CD4-positive, alpha-beta T cell treated with Interleukin-4 for 4 hours (primary cell): ENCODE results near the gene B3GNT7.
"Not testable (repeated sequence)": the region's sequence is repeated elsewhere in the genome, so short reads cannot be mapped to it uniquely, and the experiment has no call there.

Source experiments
- DNase-seq: peaks from one replicate; pipeline ENCODE4 v3.0.0-alpha.2; 2020

The B3GNT7 gene

DNA sequence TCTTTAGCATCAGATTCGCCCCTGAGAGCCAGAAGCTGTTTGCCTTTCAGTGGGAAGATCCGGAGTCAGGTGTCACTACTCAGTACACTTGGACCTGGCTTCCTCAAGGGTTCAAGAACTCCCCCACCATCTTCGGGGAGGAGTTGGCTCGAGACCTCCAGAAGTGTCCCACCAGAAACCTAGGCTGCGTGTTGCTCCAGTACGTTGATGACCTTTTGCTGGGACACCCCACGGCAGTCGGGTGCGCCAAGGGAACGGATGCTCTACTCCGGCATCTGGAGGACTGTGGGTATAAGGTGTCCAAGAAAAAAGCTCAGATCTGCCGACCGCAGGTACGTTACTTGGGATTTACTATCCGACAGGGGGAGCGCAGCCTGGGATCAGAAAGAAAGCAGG is 8.7 kb downstream of the B3GNT7 start:
- DNase-seq = not testable (repeated sequence)

DNA sequence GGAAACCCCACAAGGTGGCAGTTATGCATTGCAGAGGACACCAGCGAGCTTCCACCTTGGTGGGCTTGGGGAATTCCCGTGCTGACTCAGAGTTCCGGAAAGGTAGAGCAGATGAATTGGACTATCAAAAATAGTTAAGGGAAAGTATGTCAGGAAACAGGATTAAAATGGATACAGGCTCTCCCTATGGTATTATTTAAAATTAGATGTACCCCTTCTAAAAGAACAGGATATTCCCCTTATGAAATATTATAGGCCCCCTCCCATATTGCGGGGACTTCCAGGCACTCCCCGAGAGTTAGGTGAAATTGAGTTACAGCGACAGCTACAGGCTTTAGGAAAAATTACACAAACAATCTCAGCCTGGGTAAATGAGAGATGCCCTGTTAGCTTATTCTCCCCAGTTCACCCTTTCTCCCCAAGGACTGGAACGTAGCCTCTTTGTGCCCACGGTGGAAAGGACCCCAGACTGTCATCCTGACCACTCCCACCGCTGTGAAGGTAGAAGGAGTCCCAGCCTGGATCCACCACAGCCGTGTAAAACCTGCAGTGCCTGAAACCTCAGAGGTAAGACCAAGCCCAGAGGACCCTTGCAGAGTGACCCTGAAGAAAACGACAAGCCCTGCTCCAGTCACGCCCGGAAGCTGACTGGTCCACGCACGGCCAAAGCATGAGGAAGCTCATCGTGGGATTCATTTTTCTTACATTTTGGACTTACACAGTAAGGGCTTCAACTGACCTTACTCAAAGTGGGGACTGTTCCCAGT is 10.3 kb downstream of the B3GNT7 start:
- DNase-seq = peak; percentile 66

DNA sequence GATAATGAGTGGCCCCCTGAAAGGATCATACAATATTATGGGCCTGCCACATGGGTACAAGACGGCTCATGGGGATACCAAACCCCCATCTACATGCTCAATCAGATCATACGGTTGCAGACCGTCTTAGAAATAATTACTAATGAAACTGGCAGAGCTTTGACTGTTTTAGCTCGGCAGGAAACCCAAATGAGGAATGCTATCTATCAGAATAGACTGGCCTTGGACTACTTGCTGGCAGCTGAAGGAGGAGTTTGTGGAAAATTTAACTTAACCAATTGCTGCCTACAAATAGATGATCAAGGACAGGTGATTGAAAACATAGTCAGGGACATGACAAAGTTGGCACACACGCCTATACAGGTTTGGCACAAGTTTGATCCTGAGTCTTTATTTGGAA is 12.2 kb downstream of the B3GNT7 start:
- not testable (repeated sequence) for DNase-seq

DNA sequence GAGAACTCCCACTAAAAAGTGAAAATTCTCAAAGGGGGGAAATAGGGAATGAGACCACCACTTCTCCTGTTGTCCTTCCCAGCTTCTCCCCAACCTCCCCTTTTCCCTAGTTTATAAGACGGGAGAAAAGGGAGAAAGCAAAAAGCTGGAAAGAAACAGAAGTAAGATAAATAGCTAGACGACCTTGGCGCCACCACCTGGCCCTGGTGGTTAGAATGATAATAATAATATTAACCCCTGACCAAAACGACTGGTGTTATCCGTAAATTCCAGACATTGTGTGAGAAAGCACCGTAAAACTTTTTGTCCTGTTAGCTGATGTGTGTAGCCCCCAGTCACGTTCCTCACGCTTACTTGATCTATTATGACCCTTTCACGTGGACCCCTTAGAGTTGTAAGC is 12.8 kb downstream of the B3GNT7 start:
- not testable (repeated sequence) for DNase-seq

DNA sequence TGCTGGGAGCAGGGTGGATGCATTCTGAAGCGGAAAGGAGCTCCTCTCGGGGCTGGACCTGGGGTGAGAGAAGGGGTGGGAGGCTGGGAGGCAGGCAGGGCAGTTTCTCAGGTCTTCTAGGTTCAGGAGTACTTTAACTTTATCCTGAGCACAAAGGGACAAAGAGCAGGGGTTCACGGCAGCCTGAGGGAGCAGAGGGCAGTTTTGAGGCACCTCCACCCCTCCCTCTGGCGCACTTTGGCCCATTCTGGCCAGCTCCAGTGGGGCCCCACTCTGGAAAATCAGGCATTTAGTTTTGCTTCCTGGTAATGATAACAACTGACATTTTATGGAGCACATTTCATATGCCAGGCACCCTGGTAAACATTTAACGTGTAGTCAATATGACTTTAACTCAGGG is 14.3 kb downstream of the B3GNT7 start:
- DNase-seq = no peak

DNA sequence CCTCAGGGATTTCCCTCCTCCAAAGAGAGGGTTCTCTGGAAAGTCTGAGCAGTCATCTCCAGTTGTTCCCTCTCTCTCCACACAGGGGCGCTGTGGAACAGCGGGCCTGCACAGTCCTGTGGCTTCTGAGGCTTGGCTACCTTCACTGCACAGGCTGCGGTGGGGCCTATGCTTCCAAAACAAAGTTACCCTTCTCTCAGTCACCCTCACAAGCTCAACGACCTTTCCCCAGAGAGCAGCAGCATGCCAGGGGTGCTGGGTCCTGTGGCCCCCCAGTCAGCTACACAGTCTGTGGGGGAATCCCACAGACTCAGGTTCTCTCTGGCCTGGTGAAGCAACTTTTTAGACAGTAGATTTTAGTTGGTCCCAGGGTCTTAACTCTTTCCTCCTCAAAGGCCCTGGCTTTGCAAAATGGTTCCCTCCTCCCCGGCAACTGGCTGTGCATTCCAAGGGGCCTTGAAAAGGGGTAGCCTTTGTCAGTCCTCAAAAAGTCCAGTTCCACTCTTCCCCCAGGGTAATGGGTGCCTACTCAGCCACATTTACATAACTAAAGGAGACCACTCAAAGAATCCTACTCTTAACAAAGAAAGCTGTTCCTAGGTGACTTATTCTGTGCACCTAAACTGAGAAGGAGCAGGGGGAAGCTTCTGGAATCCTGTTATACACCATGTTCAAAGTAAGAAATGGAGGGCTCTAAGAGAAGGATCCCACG is 14.9 kb downstream of the B3GNT7 start:
- DNase-seq = no peak

DNA sequence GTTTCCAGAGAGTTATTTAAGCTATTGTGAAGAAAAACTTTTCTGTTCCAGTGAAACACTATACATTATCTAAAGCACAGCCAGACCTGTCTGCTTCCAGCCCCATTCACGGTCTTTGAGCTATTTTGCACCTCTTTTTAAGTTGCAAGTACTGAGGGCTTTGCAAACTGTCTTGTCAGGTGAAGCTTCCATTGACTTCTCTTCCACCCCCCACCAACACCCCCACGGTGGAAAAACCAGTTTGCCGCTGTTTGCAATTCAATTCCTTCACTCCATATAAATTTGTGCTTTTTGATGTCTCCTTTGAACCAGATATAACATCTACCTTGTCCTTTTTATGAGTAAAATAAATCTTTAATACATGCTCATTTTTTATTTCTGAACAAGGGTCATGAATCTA is 15.7 kb downstream of the B3GNT7 start:
- no peak for DNase-seq

DNA sequence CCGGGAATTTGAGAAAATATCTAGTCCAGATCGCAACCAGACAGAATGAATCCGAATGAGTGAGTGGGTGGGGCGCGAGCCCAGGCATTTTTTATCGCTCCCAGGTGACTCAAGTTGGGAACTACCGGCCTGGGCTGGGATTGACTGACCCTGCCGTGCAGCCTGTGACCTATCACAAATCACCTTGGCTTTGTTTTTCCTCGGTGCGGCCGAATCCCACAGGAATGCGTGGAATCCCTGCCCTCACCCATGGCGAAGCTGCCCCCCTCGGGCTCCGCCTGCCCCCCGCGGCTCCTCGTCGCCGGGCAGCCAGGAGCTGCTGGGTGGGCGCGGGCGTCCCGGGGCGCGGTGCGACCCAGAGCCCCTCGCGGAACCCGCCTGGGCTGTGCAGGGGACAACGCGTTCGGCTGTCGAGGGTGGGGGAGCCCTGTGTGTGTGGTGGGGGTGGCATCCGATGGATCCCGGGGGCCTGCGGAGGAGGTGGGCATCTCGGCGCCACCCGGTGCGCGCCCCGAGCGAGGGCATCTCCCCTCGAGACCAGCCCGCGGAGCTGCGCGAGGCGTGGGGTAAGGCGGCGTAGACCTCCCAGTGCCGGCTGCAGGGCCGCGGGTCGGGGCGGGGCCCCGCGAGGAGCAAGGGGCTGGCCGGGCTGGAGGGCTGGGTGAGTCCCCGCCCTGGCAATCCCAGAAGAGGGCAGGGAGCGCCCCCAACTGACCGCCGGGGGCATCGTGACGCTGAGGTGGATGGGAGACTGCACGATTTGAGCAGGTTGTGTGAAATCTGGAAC is 16.5 kb downstream of the B3GNT7 start:
- DNase-seq = peak; percentile 56

DNA sequence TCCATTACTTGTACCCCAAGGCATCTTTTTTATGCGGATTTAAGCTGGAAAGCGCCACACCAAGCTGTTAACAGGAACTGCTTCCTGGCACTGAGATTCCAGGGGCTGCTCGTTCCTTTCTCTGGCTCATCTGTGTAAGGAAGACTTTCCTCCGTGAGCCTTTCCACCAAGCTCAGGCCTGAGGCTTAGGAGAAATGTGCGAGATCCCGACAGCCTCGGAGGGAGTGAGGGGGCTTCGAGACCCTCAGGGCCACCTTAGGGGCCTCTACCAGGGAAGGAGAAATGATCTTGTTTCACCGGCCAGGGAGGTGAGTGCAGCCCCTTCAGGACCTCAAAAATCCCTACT is 17.1 kb downstream of the B3GNT7 start:
- no peak for DNase-seq

DNA sequence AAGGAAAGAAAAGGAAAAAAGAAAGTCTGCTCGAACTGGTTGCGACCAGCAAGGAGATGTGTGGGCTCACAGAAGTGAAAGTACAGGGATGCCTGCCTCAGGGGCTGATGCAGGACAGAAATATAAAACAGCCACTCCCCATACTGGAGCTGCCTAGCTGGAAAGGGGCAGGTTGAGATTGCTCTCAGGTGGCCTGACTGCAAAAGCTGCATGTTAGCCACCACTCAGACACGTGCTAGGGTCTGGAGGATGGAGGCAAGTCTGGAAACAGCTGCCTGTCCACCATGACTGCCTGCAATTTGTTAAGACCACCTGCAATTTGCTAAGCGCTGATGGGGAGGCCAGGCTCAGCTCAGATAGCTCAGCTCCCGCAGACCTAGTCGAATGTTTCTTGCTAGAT is 17.9 kb downstream of the B3GNT7 start:
- no peak for DNase-seq

DNA sequence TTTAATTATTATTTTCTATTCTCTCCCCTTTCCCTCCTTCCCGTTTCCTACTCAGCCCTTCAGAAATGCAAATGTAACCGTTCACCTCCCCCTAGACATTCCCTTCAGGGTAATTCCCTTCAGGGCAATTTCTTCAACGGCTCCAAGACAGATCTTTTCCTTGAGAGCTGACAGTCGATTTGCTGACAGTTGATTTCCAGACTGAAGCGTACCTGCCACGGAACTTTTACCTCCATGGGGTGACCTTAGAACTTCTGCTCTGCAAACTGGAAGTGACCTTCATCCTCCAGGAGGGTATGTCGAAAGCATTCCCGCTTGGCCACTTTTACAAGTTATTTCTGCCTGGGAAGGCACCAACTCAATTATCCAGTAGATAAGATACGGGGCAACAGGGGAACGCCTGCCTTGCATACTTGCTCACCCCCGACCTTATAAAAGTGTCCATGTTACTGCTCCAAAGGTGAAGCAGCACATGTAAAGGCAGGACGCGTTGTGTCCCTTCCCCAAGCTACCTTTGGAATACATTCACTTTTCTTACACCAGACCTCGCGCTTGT is 18.5 kb downstream of the B3GNT7 start:
- no peak for DNase-seq

DNA sequence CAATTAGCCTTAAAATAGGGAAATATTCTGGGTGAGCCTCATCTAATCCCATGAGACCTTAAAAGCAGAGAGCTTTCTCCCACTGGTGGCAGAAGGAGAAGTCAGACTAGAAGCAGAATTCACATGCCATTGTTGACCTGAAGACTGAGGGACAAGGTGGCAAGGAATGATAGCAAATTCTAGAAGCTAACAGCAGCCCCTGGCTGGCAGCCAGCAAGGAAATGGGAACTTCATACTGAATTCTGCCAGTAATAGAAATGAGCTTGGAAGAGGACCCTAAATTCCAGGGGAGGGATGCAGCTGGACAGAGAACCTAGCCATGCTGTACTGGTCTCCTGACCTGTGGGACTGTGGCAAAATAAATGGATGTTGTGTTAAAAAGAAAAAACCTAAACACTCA is 19.5 kb downstream of the B3GNT7 start:
- DNase-seq = no peak

DNA sequence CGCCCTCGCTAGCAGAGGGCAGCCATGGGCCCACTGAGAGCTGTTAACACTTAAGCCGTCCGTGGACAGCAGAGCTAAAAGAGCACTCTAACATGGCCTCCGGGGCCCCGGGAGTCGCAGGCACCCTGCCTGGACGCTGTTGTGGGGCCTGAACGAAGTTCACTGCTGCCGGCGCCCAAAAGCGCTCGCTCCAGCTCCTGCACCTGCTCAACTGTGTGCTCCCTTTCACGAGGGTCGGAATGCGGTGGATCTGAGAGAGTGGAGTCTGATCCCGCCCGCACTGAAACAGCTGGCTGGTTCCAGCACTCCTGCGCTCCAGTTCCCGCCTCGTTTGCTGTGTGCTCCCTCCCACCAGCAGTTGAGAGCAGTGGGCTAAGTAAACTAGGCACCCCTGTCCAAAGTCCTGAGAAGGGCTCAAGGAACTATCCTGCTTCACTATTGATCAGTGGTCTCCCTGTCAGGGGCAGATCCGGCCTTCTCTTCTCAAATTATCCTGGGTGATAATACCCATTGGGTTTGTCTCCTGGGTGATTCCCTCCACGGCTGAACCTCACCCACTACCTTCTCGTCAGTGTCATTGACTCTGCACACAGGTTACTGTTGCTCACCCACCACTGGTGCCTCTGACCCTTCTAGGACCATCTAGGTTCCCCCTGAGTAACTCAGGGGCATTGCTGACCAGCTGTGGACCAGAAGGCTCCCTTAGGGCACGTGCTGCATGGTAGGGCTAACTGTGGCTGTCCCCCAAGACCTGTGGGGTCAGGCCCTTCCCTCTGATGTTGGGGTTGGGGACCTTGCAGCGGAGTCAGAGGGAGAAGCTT is 23.5 kb downstream of the B3GNT7 start:
- no peak for DNase-seq

DNA sequence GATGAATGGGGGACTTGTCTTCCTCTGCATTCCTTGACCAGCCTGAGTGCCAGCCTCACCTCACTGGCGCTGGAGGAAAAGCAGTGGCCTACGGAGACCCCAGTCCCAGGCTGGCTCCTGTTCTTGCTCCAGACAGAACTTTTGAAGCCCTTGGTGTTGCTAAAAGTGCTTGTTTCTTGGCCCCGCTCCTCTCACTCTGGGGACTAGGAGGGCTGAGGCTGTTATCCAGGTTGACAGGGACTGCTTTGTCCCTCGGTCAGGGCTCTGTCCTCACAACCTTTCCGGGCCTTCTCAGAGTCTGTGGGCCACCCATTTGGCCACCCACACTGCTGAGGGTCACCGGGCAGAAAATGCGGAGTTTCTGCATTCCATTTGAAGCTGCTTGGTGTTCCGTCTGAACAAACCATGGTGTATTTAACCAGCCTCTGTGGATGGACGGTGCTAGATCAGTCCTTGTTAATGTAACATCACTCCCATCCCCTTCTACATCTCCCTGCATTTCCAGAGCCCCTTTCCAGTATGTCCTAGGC is 25.6 kb downstream of the B3GNT7 start:
- DNase-seq = no peak

DNA sequence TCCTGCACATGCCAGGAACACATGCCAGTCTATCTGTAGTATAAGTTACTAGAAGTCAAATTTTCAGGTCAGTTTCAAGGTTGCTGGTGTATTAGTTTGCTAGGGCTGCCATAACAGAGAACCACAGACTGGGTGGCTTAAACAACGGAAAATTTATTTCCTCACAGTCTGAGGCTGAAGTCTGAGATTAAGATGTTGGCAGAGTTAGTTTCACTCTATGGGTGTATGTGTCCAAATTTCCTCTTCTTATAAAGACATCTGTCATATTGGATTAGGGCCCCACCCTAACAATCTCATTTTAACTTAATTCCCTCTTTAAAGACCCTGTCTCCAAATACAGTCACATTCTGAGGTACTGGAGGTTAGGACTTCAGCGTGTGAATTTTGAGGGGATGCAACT is 26.5 kb downstream of the B3GNT7 start:
- no peak for DNase-seq

DNA sequence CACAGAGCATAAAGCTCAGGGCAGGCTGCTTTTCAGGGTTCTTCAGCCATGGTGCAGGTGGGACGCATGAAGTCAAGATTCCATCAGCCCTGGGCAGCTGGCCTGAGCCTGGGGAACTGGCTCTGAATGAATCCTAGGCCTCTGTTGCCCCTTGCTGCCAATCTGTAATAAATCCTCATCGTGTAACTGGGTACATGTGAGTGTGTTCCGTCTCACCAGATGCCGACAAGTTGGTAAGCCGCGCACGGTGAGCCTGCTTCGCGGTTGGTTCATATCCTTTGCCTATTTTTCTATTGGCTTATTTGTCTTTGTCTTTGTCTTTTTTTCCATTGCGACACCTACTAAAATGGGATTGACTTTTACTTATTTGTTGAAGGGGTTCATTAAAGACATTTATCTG is 27.7 kb downstream of the B3GNT7 start:
- no peak for DNase-seq

DNA sequence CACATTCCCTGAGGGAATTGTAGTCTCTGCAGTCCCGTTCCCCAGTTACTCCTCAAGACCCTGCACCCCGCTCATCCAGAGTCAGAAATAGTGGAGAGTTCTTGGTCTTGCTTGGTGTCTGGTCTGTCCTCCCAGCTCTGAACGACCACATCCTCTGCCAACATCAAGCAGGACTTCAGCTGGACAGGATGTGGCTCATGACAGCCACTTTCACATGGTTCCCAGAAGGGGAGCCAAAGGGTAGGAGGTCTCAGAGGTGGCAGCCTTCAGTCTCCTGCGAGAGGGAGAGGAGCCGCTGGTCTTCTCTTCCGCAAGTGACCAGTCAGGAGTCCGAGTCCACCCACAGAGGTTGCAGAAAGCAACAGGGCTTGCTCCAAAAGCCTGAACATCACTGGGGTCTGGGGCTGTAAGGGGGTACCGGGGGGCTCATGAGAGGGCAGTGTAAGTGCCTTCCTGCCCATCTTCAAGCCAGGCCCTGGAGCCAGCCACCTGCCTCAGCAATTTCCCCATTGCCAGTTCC is 29.8 kb downstream of the B3GNT7 start:
- no peak for DNase-seq

DNA sequence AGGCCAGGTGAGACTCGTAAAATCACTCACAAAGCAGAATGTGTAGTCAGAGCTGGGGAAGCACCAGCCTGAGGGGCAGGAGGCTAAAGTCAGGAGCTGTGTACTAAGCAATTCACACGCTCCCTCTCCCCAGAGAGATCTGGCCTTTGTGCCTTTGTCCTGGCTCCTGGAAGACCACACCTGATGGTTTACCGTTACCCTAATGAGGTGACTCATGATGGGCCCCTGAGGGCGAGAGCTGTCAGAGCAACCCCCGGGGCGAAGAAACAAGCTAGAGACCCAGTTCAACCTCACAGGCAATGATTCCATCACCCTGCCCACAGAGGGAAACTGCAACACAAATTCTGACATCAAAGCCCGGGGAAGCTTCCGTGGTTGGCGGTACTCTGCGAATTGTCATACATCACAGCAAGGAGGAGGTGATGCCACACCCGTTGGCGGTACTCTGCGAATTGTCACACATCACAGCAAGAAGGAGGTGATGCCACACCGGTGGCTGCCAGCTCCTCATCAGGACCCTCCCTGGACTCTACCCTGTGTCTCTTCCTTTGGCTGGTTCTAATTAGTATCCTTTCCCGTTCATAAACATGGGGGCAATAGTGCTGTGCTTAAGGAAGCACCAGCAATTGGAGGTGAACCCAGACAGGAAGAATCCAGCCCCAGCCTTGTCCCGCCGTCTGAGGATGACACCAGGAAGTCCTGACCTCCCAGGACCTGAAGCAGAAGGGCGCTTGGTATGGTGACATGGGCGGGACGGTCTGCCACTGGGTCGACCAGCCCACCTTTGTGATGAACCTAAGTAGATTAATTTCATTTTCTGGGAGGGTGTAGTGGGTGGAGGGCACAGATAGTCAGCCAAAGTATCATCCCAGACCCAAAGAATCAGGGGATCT is 30.5 kb downstream of the B3GNT7 start:
- DNase-seq = peak; percentile 85

DNA sequence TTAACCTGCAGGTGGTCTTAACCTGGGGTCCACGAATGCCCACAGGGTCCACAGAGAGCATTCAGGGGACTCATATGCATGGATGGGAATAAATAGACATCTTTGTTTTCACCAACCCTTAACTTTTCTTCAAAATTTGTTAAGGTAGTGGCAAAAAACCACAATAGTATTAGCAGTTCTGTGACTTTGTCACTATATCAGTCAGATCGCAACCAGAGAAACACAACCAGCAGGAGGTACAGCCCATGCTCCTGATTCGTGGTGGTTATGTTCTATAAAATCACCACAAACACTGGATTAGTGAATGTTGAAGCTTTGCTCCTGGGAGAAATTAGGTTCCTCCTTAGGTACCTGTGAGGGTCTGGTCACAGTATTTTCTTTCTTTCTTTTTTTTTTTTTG is 31.6 kb downstream of the B3GNT7 start:
- no peak for DNase-seq

DNA sequence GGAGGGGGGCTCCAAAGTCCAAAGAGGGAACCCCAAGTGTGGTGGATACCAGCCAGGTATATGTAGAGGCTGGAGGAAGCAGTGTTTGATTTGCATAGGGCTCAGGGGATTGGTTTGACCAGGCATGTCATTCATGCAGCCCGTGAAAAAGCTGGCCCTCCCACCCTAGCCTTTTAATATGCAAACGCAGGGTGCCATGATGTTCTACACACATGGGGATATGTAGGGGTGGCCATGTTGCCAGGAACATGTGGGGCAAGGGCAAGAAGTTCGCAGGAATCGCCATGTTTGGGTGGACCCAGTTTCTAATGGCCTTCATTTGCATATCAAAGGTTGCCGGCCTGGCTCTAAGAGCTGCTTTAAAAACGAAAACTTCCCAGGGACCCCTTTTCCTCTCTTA is 33.6 kb downstream of the B3GNT7 start:
- no peak for DNase-seq

DNA sequence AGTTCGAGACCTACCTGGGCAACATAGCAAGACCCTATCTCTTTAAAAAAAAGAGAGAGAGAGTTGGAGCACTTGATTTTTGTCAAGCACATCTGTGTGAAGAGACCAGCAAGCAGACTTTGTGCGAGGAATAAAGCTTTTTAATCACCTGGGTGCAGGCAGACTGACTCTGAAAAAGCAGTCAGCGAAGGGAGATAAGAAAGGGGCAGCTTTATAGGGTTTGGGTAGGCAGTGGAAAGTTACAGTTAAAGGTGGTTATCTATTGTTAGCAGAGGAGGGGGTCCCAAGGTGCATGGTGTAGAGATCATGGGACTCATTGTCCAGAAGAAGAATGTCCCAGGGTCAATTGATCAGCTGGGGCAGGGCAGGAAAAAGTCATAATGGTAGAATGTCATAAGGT is 34.4 kb downstream of the B3GNT7 start:
- DNase-seq = no peak
